Measurements from ENCODE around the gene DICER1. TPM values are rescaled to one million over a fixed set of nuclear protein-coding genes. Genes with fewer than 3 reads are reported as not detected.
"Not testable (repeated sequence)": the region's sequence is repeated elsewhere in the genome, so short reads cannot be mapped to it uniquely, and the experiment has no call there.

Gene DICER1
- total RNA-seq, 1 donor from 2014 or later = 70.0 TPM

DNA sequence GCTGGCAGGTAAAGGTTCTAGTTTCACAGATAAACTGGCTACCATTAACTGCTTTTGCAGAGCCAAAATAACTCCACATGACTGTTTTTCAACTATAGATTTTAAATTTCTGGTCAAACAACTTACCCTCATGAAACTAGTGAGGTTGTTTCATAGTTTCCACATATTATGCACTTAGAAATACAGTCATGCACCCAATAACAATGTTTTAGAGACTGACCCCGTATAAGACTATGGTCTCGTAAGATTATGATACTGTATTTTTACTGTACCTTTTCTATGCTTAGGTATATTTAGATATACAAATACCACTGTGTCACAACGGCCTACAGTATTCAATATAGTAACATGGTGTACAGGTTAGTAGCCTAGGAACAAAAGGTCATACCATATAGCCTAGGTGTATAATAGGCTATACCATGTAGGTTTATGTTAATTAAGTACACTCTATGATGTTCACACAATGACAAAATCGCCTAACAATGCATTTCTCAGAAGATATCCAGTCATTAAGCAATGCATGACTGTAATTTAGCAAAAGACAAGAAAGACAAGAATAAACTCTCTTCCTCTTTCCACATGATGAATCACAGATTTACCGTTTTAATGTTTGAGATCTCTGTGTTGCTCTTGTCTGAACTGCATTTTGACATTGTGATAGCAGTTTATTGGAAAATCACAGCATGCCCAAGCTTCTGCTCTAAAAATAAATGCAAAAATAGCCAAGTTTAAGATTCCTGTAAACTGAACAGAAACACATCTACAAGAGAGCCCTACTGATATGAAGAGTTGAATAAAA, 17.1 kb downstream of the DICER1 start:
- Histone ChIP-seq H3K36me3 (no peaks in the 10 kb centered on the region), H3K27me3 (no peaks in the 10 kb centered on the region), H3F3A (ENCODE audit: low read depth) (peaks cover 25% of the 10 kb centered on the region), H3K27ac (no peak overlapping the region), H3K9me3 (ENCODE audit: low read depth) (peaks cover 3% of the 10 kb centered on the region), H3K4me2 (no peak overlapping the region), H3K9ac (no peak overlapping the region), H3K4me3 (no peak overlapping the region), H4K20me1 (ENCODE audit: low read depth) (peaks cover 20% of the 10 kb centered on the region), H3K4me1 (peaks cover 50% of the 10 kb centered on the region), H2AFZ (replicated peaks) (no peak overlapping the region), H3K79me2 (ENCODE audit: low read depth) (peaks cover 97% of the 10 kb centered on the region)
- Mint-ChIP-seq H3K36me3 (peaks cover 16% of the 10 kb centered on the region), H3K9me3 (peaks cover 12% of the 10 kb centered on the region), H3K27ac (no peak overlapping the region), H3K27me3 (ENCODE audit: insufficient read depth, low read depth) (peaks cover 2% of the 10 kb centered on the region), H3K4me1 (peaks cover 40% of the 10 kb centered on the region), H3K4me3 (no peak overlapping the region)
- TF ChIP-seq, protein P1, sequence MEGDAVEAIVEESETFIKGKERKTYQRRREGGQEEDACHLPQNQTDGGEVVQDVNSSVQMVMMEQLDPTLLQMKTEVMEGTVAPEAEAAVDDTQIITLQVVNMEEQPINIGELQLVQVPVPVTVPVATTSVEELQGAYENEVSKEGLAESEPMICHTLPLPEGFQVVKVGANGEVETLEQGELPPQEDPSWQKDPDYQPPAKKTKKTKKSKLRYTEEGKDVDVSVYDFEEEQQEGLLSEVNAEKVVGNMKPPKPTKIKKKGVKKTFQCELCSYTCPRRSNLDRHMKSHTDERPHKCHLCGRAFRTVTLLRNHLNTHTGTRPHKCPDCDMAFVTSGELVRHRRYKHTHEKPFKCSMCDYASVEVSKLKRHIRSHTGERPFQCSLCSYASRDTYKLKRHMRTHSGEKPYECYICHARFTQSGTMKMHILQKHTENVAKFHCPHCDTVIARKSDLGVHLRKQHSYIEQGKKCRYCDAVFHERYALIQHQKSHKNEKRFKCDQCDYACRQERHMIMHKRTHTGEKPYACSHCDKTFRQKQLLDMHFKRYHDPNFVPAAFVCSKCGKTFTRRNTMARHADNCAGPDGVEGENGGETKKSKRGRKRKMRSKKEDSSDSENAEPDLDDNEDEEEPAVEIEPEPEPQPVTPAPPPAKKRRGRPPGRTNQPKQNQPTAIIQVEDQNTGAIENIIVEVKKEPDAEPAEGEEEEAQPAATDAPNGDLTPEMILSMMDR (IDR thresholded peaks at IDR 0.05) = no peak
- TF ChIP-seq EZH2 (IDR thresholded peaks at IDR 0.05) (no peak), EZH2phosphoT487 (IDR thresholded peaks at IDR 0.05) (no peak)
- DNase-seq (ENCODE audit: low spot score) = no peak

- TF ChIP-seq EZH2phosphoT487 (IDR thresholded peaks at IDR 0.05) (no peak), EZH2 (IDR thresholded peaks at IDR 0.05) (no peak)
- TF ChIP-seq, protein P1 (IDR thresholded peaks at IDR 0.05) = no peak
- H3K4me1 Mint-ChIP-seq = peaks cover 53% of the 10 kb centered on the region
Observed at GRCh38 chr14:95138876-95139275, 18.5 kb downstream of the DICER1 start.

DNA sequence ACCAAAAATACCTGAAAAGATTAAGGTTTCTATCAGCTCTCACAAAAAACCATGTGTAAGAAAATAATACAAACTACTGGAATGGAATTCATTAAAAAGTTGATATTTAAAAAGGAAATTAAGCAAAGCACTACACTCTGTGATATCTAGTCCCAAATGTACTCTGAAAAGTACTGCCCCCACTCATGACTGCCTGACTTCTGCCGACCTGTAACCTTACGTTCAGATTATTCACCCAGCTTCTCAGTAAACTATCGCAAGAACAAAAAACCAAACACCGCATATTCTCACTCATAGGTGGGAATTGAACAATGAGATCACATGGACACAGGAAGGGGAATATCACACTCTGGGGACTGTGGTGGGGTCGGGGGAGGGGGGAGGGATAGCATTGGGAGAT, 18.9 kb downstream of the DICER1 start:
- DNase-seq (ENCODE audit: low spot score); H3K4me3 ChIP-seq; H3K9me3 Mint-ChIP-seq; H3K27me3 ChIP-seq; H3K9me3 ChIP-seq (ENCODE audit: low read depth); H3K36me3 ChIP-seq; H3K9ac ChIP-seq; H3K27me3 Mint-ChIP-seq (ENCODE audit: insufficient read depth, low read depth); H2AFZ ChIP-seq (replicated peaks); H3K36me3 Mint-ChIP-seq: not testable (repeated sequence)
- Histone ChIP-seq H3F3A (ENCODE audit: low read depth) (peaks cover 32% of the 10 kb centered on the region), H4K20me1 (ENCODE audit: low read depth) (peaks cover 27% of the 10 kb centered on the region), H3K27ac (peak overlapping the region; percentile 50), H3K4me2 (peak overlapping the region; percentile 57), H3K79me2 (ENCODE audit: low read depth) (peaks cover 97% of the 10 kb centered on the region), H3K4me1 (peaks cover 61% of the 10 kb centered on the region)
- H3K4me1 Mint-ChIP-seq = peaks cover 57% of the 10 kb centered on the region
- H3K27ac Mint-ChIP-seq = peak overlapping the region; percentile 94
- peak overlapping the region; percentile 9 for H3K4me3 Mint-ChIP-seq

More at GRCh38 chr14:95138876-95139275, 18.5 kb downstream of the DICER1 start:
- Histone ChIP-seq H3K4me1 (peaks cover 57% of the 10 kb centered on the region), H4K20me1 (ENCODE audit: low read depth) (peaks cover 22% of the 10 kb centered on the region), H3K4me3 (no peak overlapping the region), H3K27ac (no peak overlapping the region), H2AFZ (replicated peaks) (no peak overlapping the region), H3F3A (ENCODE audit: low read depth) (peaks cover 29% of the 10 kb centered on the region), H3K27me3 (no peaks in the 10 kb centered on the region), H3K9ac (no peak overlapping the region), H3K36me3 (no peaks in the 10 kb centered on the region), H3K4me2 (no peak overlapping the region), H3K9me3 (ENCODE audit: low read depth) (no peaks in the 10 kb centered on the region), H3K79me2 (ENCODE audit: low read depth) (peaks cover 97% of the 10 kb centered on the region)
- Mint-ChIP-seq H3K9me3 (no peaks in the 10 kb centered on the region), H3K36me3 (peaks cover 9% of the 10 kb centered on the region), H3K27ac (peak overlapping the region; percentile 84), H3K4me3 (no peak overlapping the region), H3K27me3 (ENCODE audit: insufficient read depth, low read depth) (peaks cover 2% of the 10 kb centered on the region)
- DNase-seq (ENCODE audit: low spot score) = no peak

GRCh38 chr14:95137804-95138167, 19.5 kb downstream of the DICER1 start:
- Mint-ChIP-seq H3K4me1 (peaks cover 63% of the 10 kb centered on the region), H3K36me3 (peaks cover 9% of the 10 kb centered on the region), H3K27me3 (ENCODE audit: insufficient read depth, low read depth) (peaks cover 2% of the 10 kb centered on the region), H3K4me3 (no peak overlapping the region), H3K27ac (peak overlapping the region; percentile 90), H3K9me3 (no peaks in the 10 kb centered on the region)
- Histone ChIP-seq H3K27ac (peak overlapping the region; percentile 50), H2AFZ (replicated peaks) (no peak overlapping the region), H3K27me3 (no peaks in the 10 kb centered on the region), H3K79me2 (ENCODE audit: low read depth) (peaks cover 92% of the 10 kb centered on the region), H4K20me1 (ENCODE audit: low read depth) (peaks cover 33% of the 10 kb centered on the region), H3K4me2 (peak overlapping the region; percentile 57), H3K9ac (no peak overlapping the region), H3K4me1 (peaks cover 62% of the 10 kb centered on the region), H3K36me3 (no peaks in the 10 kb centered on the region), H3F3A (ENCODE audit: low read depth) (peaks cover 25% of the 10 kb centered on the region), H3K9me3 (ENCODE audit: low read depth) (no peaks in the 10 kb centered on the region), H3K4me3 (peak overlapping the region; percentile 2)
- no peak for TF ChIP-seq EZH2 (IDR thresholded peaks at IDR 0.05)
- no peak for TF ChIP-seq EZH2phosphoT487 (IDR thresholded peaks at IDR 0.05)
- DNase-seq (ENCODE audit: low spot score) = peak; percentile 56

Data from neural progenitor cell (in vitro differentiated cells).